ENCODE data around the gene IGFN1. TPM values are rescaled to one million over a fixed set of nuclear protein-coding genes. Genes with fewer than 3 reads are reported as not detected.
A peak's percentile ranks its signal among the peaks of the same experiment; 100 is the strongest.

The IGFN1 gene
- total and polyA plus RNA-seq, 9 of the 15 experiments (the other 6 are each of a cell fraction or from before 2014, with no cell fraction given) = 0.04 TPM; not detected in 8

DNA sequence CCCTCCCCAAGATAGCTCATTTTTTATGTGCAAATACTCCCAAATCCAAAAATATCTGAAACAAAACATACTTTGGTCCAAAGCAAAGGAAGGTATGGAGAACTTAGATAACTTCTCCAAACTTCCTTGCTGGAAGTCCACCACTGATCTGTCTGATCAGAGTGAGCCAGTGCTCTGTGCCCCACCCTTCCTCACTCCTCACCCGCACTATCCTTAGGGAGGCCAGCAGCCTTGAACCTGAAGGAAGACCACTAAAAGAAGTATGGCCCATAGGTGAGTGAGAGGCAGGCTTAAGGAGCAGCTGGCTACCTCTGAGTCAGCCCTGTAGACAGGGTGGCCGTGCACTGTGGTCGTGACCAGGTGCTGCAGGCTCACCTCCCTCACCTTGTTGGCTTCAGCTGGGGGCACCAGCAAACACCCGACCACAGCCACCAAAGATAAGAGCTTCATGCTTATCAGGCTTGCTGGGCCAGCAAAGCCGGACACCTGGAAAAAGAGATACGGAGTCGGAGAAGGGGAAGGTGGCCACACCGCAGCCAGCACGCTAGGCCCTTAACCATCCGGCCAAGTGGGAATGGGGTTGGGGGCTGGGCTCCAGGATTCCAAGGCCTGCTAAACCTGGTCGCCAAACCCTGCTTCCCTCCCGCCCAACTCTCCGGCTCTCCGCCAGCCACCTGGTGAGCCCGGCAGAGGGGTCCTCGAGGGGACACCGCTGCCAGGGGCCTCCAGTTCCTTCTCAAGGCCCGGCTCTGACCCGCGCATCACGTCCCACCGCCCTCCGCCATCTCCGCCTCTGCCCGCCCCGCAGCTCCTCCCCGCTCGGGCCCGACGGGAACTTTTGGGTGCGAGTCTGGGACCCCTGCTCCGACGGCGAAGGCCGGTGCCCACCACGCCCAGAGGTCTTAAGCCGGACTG lies 36.9 kb upstream of the IGFN1 start (continued):
- TF ChIP-seq, protein P1, sequence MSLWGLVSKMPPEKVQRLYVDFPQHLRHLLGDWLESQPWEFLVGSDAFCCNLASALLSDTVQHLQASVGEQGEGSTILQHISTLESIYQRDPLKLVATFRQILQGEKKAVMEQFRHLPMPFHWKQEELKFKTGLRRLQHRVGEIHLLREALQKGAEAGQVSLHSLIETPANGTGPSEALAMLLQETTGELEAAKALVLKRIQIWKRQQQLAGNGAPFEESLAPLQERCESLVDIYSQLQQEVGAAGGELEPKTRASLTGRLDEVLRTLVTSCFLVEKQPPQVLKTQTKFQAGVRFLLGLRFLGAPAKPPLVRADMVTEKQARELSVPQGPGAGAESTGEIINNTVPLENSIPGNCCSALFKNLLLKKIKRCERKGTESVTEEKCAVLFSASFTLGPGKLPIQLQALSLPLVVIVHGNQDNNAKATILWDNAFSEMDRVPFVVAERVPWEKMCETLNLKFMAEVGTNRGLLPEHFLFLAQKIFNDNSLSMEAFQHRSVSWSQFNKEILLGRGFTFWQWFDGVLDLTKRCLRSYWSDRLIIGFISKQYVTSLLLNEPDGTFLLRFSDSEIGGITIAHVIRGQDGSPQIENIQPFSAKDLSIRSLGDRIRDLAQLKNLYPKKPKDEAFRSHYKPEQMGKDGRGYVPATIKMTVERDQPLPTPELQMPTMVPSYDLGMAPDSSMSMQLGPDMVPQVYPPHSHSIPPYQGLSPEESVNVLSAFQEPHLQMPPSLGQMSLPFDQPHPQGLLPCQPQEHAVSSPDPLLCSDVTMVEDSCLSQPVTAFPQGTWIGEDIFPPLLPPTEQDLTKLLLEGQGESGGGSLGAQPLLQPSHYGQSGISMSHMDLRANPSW (CRISPR knock-in tag; IDR thresholded peaks at IDR 0.05) = peak; percentile 49; the same call in 1 of the 2 replicates
- TF ChIP-seq KDM2B (CRISPR knock-in tag; IDR thresholded peaks at IDR 0.05) (no peak), E2F3 (CRISPR knock-in tag; IDR thresholded peaks at IDR 0.05) (no peak), SRSF9 (IDR thresholded peaks at IDR 0.05; ENCODE audit: borderline replicate concordance, low read depth, low read length) (no peak), STAT5B (CRISPR knock-in tag; IDR thresholded peaks at IDR 0.05) (no peak), KAT7 (CRISPR knock-in tag; IDR thresholded peaks at IDR 0.05; ENCODE audit: borderline replicate concordance) (peak; percentile 77; the same call in 1 of the 2 replicates), GATA2 (CRISPR knock-in tag; IDR thresholded peaks at IDR 0.05) (peak; percentile 94), CREB1 (IDR thresholded peaks at IDR 0.05) (peak; percentile 50; the same call in 1 of the 2 replicates), CREB1 (CRISPR knock-in tag; IDR thresholded peaks at IDR 0.05) (no peak), TGIF2 (CRISPR knock-in tag; IDR thresholded peaks at IDR 0.05) (no peak), RBM15 (IDR thresholded peaks at IDR 0.05; ENCODE audit: insufficient read depth, low read length) (no peak), CTBP1 (IDR thresholded peaks at IDR 0.05; ENCODE audit: borderline replicate concordance) (peak; percentile 96), NR1H2 (CRISPR knock-in tag; IDR thresholded peaks at IDR 0.05) (0 out of 2 replicates have a peak, but pooled peaks have one; percentile 15), ZFX (CRISPR knock-in tag; IDR thresholded peaks at IDR 0.05) (peak; percentile 96), ZNF444 (CRISPR knock-in tag; IDR thresholded peaks at IDR 0.05) (no peak), EP300 (IDR thresholded peaks at IDR 0.05; ENCODE audit: low read length) (peak; percentile 93), TAF9B (IDR thresholded peaks at IDR 0.05; ENCODE audit: partially characterized antibody) (no peak), GTF2E2 (tag; IDR thresholded peaks at IDR 0.05) (no peak), ZNF740 (CRISPR knock-in tag; IDR thresholded peaks at IDR 0.05) (no peak), ZNF740 (tag; IDR thresholded peaks at IDR 0.05) (no peak), KLF13 (tag; IDR thresholded peaks at IDR 0.05; ENCODE audit: borderline replicate concordance, low read depth) (no peak), HNRNPH1 (optimal IDR thresholded peaks at IDR 0.05; ENCODE audit: low read depth, low read length) (no peak), ZNF384 (IDR thresholded peaks at IDR 0.05; ENCODE audit: low read depth, low read length) (no peak)
- TF ChIP-seq, protein P2, sequence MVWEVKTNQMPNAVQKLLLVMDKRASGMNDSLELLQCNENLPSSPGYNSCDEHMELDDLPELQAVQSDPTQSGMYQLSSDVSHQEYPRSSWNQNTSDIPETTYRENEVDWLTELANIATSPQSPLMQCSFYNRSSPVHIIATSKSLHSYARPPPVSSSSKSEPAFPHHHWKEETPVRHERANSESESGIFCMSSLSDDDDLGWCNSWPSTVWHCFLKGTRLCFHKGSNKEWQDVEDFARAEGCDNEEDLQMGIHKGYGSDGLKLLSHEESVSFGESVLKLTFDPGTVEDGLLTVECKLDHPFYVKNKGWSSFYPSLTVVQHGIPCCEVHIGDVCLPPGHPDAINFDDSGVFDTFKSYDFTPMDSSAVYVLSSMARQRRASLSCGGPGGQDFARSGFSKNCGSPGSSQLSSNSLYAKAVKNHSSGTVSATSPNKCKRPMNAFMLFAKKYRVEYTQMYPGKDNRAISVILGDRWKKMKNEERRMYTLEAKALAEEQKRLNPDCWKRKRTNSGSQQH (CRISPR knock-in tag; IDR thresholded peaks at IDR 0.05) = no peak

Data from K562 (cell line).